Right lobe of liver (tissue), 4 donors: ENCODE measurements around the gene DCAF17.

Experiments
- CTCF ChIP-seq, 4 donors: fragments of 200-600 bp in 3 of 4; fragments of 450-650 bp in 1 of 4; IDR thresholded peaks; one replicate each; pipeline versions ENCODE4 v1.5.1 to v1.8.0; 2016 to 2022; ENCODE audit warnings: antibody characterized with exemption in 4 of 4, mild to moderate bottlenecking in 2 of 4
- POLR2A ChIP-seq: fragments of 450-650 bp; IDR thresholded peaks from one replicate; pipeline ENCODE4 v1.6.1; 2017; ENCODE audit warnings: antibody characterized with exemption, mild to moderate bottlenecking
- donor health status: DM: no; HTN: no; CAD: no.
- donor health status: DM: no; HTN: no; CAD: no.
- donor health status: DM: no; HTN: yes; CAD: no.

- TF ChIP-seq CTCF (IDR thresholded peaks at IDR 0.05): no peak
- no peak for TF ChIP-seq POLR2A
Observed at GRCh38 chr2:171393487-171393886, 40.5 kb upstream of the DCAF17 start.
